SKM-1 treated with dmso at 0.1 percent for 144 hours (cell line): ENCODE measurements around the gene PRDM16.

Experiments
- DNase-seq: peaks from one replicate; lab custom pipeline; 2025; ENCODE audit not compliant: unreplicated experiment; lab: John Stamatoyannopoulos, UW

The PRDM16 gene

DNA sequence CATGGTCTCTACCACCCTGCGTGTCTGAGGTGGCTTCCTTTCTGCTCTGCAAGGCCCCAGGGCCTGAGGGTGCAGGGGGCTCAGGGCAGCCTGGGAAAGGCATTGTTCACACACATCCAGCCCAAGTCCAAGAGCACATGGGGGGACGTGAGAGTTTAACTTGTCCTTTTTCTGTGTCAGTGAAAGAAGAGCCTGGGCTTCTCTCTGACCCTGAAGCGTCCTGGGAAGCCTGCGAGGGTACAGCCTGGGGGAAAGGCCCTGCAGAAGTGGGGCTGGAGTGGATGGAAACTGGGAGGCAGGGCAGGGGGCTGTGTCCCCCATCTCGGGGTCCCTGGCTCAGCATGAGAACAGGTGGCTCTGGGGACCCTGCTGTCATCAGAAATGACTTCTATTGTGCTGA lies 181.6 kb downstream of the PRDM16 start:
- no peak for DNase-seq

GRCh38 chr1:3251099-3251806 lies 182.2 kb downstream of the PRDM16 start:
- no peak for DNase-seq

- no peak for DNase-seq
Observed at GRCh38 chr1:3251807-3252428, 182.9 kb downstream of the PRDM16 start.

- no peak for DNase-seq
Observed at GRCh38 chr1:3255680-3256079, 186.7 kb downstream of the PRDM16 start.

DNA sequence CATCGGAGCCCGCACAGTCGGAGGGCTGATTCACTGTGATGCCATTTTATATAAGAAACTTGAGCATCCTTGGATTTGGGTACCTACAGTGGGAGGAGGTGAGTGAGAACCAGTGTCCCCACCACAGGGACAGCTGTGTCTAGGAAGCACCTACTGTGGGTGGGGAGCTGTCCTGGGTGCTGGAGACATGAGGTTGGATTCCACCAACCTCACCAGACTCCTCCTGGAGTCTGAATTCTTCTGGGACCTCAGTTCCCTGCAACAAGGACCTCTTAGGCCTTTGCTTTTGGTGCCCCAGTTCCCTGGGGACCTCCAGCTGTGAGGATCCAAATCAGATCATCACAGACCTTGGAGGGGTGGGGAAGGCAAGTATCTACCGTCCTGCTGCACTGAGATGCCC lies 188.8 kb downstream of the PRDM16 start:
- no peak for DNase-seq

DNA sequence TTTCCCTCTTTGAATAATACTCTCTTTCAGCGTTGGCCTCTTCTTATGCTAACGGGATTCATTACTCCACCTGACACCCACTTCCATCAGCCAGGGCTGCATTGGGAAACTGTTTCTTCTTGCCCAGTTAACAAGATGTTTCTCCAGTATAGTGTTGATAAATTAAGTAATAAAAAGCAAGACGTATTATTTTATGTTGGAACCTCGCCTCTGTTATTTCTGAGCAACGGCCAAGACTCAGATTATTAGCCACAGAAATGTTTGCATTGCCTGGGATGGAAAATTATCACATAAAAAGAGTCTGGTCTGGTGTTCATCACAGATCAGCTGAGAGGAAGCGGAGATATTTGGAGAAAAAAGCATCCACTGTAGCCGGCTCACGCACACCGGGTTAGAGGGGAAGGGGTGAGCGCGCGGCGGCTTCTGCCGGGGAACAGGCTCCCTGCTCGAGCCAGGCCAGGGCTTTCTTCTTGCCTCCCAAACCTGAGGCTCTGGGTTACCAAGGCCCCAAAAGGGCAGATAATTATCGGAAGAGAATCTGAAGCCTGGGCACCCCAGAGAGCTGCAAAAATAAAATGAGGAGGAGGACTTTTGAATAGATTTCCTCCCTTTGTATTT lies 189.5 kb downstream of the PRDM16 start:
- DNase-seq, result no peak

DNA sequence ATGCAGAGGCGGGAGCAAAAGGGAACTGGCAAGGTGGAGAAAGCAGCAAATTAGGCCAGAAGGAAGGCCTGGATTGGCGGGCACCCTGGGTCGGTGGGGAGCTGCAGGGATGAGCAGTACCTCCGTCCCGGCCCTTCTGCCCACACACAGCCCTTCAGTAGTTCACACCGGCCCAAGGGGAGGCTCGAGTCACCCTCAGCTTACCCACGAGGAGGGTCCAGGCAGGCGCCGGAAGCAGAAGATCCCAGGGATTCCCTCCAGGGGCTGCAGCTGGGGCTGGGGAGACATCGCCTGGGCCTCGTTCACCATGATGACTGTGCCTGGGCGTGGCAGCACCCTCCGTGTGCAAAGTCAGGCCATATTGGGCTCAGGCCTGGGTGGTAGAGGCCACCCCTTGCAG lies 190.0 kb downstream of the PRDM16 start:
- DNase-seq, result no peak

DNA sequence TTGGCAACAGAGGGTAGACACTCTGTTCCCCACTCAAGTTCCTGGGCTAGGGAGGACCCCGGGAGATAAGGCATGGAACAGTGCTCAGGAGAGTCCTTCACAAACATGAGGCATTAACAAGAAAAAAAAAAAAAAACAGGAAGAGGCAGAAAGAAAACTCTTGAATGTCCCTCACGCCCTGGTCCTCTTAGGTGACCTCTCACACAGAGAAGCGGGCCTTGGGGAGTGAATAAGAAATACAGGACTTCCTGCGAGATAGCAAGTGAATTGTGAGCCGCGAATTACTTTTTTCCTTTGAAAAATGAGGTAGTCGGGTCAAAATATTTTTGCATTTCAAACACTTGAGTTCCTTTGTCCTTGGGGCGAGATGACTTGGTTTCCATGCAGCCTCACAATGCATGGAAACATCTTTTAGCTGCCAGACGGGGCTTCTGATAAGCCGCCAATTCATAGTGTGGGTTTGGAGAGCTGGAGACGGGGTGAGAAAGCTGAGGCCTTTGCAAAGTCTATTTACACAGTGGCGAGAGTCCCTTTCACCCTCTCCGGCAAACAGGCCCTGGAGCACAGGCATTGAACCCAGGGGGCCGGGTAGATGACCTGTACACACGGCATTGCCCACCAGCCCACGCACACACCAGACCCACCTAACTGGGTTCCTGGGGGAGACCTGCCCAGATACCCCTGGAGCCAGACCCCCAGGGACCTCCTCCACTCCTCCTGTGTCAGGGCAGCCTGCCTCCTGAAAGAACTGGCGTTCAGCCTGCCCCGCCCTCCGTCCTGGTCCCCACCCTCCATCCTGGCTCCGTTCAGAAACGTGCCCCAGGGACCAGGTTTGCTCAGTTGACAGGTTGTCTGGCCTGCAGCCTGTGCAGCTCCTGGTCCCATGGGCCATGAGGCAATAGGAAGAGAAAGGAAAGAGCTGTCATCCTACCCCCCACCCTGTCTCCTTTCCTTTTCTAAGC lies 192.3 kb downstream of the PRDM16 start:
- no peak for DNase-seq

DNA sequence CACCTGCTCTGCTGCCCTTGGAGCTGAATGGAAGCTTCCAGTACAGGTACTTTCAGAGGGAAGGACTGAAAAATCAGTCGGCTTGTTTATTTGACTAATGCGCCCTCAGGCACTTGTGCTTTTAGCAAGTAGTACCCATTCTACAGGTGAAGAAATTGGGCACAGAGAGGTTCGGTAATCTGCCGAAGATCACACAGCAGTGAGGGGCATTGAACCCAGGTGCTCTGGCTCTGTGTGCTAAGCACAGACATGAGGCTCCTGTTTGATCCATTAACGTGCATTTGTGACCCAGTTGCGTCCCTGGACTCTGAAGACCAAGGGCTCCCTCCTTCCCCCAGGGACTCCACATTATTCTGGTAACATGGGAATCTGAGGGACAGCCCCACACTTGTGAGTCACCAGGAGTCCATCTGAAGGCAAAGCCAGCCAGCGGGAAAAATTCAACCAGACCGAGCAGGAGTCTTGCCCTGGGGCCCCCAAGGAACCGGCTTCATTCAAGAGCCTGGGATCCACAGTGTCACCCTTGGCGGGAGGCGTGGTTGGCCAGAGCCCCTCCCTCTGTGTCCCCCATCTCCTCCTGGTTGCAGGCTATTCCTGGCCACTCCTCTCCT lies 193.1 kb downstream of the PRDM16 start:
- no peak for DNase-seq

- no peak for DNase-seq
Observed at GRCh38 chr1:3262681-3263286, 193.8 kb downstream of the PRDM16 start.

- DNase-seq, result no peak
Observed at GRCh38 chr1:3263790-3264189, 194.8 kb downstream of the PRDM16 start.

- no peak for DNase-seq
Observed at GRCh38 chr1:3264456-3264855, 195.5 kb downstream of the PRDM16 start.

DNA sequence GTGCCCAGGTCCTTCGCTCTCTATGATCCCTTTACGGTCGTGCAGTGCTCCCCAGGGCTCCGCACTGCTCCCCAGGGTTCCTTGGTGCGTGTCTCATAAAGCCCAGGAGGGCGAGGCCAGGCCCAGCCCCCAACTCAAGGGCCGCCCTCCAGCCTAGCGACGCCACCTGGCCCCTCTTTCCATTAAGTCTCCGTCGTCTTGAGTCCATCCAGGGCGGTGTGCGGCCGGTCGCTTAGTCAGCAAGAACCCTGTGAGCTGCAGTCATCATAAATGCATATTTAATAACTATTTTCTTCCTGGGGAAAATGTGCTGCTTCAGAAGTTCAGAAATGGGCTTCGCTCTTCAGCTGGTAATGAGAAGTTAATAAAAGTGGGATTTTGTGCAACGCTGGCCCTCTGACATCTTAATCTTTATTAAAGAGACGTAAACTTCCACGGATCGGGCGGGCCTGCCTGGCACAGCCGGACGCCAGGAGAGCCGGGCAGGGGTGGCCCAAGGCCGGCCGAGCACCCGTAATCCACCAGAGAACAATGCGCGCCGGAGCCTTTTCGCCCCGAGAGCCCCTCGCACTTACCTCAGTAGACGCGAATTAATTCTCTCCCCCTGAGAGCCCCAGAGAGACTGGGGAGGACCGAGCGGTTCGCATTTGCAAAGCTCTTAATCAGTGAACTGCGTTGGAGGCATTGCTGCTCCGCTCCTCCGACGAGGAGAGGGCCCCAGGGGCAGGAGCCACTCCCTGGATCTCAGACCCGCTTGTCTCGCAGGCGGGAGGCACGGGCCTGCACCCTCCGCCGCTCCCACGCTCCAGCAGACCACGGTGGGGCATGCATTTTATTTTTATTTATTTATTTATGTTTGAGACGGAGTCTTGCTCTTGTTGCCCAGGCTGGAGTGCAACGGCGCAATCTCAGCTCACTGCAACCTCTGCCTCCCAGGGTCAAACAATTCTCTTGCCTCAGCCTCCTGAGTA lies 197.1 kb downstream of the PRDM16 start:
- DNase-seq, result no peak

- no peak for DNase-seq
Observed at GRCh38 chr1:3266870-3267549, 198.0 kb downstream of the PRDM16 start.

- DNase-seq, result no peak
Observed at GRCh38 chr1:3267550-3268270, 198.7 kb downstream of the PRDM16 start.

GRCh38 chr1:3268281-3268680 lies 199.3 kb downstream of the PRDM16 start:
- no peak for DNase-seq

DNA sequence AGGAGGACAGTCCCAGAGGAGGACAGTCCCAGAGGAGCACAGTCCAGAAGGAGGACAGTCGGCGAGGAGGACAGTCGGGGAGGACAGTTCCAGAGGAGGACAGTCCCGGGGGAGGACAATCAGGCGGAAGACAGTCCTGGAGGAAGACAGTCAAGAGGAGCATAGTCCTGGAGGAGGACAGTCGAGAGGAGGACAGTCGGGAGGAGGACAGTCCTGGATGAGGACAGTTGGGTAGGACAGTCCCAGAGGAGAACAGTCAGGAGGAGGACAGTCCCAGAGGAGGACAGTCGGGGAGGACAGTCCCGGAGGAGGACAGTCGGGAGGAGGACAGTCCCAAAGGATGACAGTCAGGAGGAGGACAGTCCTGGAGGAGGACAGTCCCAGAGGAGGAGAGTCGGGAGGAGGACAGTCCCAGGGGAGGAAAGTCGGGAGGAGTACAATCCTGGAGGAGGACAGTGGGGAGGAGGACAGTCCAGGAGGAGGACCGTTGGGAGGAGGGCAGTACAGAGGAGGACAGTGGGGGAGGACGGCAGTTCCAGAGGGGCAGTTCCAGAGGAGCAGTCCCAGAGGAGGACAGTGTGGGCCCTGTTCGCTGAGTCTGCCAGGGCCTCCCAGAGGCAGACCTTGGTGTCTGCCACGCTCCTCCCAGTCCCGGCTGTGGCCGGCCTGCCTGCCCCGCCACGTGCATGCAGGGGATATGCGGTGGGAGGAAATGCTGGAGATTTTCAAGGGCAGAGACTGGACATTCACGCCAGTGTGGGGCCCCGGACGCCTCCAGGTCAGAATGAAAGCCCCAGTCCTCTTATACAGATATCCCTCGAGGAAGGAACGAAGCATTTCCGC lies 201.6 kb downstream of the PRDM16 start:
- no peak for DNase-seq
